Breast epithelium (tissue), 3 donors: ENCODE measurements around the gene HVCN1.

Experiments
- POLR2AphosphoS5 ChIP-seq, 3 donors: sonication (generic); formaldehyde crosslinking; IDR thresholded peaks; one replicate each; pipeline ENCODE4 v1.6.1; 2017; ENCODE audit warnings: antibody characterized with exemption in 3 of 3
- TF ChIP-seq, protein P1 (sequence below), 3 donors: fragments of 450-650 bp; IDR thresholded peaks; one replicate each; pipeline ENCODE4 v1.5.1; 2016 to 2017; ENCODE audit warnings: antibody characterized with exemption in 3 of 3, mild to moderate bottlenecking in 3 of 3, moderate library complexity in 3 of 3

DNA sequence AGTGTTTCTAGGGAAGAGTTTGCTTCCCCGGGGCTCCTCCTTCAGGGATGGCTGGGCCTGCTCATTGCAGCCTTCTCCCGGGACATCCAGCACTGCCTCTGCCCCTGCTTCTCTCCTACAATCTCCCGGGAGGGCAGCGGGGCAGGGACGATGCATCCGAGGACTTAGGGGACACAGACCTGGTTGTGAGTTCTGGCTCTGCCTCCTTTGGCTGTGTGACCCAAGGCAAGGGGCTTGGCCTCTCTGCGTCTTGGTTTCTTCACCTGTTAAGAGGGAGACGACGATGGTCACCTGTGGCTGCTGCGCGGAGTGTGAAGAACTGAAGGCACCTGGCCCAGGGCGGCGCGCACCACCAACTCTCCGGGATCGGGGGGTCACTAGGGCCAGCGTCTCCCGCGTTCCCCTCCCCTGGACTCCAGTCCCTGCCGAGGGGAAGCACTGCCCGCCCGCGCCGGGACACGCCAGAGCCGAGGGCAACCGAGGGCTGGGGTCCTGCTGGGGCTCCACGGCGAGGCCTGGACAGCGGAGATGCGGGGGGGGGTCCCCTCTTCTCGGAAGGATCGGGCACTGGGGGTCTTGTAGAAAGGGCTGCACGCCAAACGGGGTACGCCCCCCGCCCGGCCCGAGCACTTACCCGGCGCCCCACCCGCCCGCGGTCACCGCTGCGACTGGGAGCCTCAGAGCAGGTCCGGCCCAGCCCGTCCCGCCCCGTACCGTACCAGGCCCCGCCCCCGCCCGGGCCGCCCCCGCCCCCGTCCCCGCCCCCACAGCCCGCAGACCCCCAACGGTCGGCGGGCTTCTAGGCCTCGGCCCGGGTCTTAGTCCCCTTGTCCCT lies at the start of gene HVCN1:
- TF ChIP-seq, protein P1, sequence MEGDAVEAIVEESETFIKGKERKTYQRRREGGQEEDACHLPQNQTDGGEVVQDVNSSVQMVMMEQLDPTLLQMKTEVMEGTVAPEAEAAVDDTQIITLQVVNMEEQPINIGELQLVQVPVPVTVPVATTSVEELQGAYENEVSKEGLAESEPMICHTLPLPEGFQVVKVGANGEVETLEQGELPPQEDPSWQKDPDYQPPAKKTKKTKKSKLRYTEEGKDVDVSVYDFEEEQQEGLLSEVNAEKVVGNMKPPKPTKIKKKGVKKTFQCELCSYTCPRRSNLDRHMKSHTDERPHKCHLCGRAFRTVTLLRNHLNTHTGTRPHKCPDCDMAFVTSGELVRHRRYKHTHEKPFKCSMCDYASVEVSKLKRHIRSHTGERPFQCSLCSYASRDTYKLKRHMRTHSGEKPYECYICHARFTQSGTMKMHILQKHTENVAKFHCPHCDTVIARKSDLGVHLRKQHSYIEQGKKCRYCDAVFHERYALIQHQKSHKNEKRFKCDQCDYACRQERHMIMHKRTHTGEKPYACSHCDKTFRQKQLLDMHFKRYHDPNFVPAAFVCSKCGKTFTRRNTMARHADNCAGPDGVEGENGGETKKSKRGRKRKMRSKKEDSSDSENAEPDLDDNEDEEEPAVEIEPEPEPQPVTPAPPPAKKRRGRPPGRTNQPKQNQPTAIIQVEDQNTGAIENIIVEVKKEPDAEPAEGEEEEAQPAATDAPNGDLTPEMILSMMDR (IDR thresholded peaks at IDR 0.05): no peak
- no peak for TF ChIP-seq POLR2AphosphoS5 (IDR thresholded peaks at IDR 0.05)
